A673 (cell line): ENCODE data around the gene ATF3.

Source experiments
- EZH2 ChIP-seq: fragments of 200-600 bp; sonication (generic); IDR thresholded peaks from 2 replicates; pipeline ENCODE4 v1.6.1; 2017; ENCODE audit warnings: borderline replicate concordance, low read depth, mild to moderate bottlenecking, mixed read lengths, antibody characterized with exemption, low read length; ENCODE audit not compliant: poor library complexity, severe bottlenecking
- TF ChIP-seq, protein P1 (sequence below): fragments of 300-800, 200-600 bp; sonication (generic); conservative IDR thresholded peaks from 2 replicates; pipeline ENCODE4 v1.5.1; 2017; ENCODE audit warnings: low read depth, mild to moderate bottlenecking, antibody characterized with exemption, low read length, moderate library complexity, mixed read lengths

DNA sequence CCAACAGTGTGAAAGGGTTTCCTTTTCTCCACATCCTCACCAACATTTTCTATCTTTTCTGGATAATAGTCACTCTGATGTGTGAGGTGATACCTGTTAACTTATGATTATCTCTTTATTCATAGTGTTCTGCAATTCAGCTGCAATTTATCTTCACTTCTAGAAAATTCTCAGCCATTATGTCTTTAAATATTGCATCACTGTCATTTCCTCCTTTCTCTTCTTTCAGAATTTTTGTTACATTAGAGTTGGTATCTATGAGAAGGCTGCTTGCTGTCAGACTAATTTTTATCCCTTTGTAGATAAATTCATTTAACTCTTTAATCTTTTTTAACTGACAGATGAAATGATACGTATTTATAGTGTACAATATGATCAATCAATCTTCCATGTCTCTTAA, 30.5 kb upstream of the ATF3 start:
- TF ChIP-seq, protein P1, sequence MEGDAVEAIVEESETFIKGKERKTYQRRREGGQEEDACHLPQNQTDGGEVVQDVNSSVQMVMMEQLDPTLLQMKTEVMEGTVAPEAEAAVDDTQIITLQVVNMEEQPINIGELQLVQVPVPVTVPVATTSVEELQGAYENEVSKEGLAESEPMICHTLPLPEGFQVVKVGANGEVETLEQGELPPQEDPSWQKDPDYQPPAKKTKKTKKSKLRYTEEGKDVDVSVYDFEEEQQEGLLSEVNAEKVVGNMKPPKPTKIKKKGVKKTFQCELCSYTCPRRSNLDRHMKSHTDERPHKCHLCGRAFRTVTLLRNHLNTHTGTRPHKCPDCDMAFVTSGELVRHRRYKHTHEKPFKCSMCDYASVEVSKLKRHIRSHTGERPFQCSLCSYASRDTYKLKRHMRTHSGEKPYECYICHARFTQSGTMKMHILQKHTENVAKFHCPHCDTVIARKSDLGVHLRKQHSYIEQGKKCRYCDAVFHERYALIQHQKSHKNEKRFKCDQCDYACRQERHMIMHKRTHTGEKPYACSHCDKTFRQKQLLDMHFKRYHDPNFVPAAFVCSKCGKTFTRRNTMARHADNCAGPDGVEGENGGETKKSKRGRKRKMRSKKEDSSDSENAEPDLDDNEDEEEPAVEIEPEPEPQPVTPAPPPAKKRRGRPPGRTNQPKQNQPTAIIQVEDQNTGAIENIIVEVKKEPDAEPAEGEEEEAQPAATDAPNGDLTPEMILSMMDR, result no peak
- TF ChIP-seq EZH2, result no peak
